A172 (cell line): ENCODE results near the gene ZNF792. TPM values are rescaled to one million over a fixed set of nuclear protein-coding genes. Genes with fewer than 3 reads are reported as not detected.
A peak's percentile ranks its signal among the peaks of the same experiment; 100 is the strongest.
"Not testable (repeated sequence)": the region's sequence is repeated elsewhere in the genome, so short reads cannot be mapped to it uniquely, and the experiment has no call there.

Experiments used
- DNase-seq: peaks from one replicate; pipeline ENCODE4 v3.0.0-alpha.2; 2015; ENCODE audit warnings: low spot score
- total RNA-seq: library from RNA; depleted of rRNA; stranded (reverse); fragments of >200 nt; shearing (Covaris generic); gene quantifications from 2 replicates; pipeline ENCODE4 v1.2.3, GENCODE V29; 2014

The ZNF792 gene
- total RNA-seq, 1 experiment from 2014 or later: 1.5 TPM

GRCh38 chr19:34970185-34970780 is 6.3 kb upstream of the ZNF792 start:
- DNase-seq: not testable (repeated sequence)

- DNase-seq: no peak
Observed at GRCh38 chr19:34969721-34970120, 5.7 kb upstream of the ZNF792 start.

- no peak for DNase-seq
Observed at GRCh38 chr19:34967551-34967950, 3.5 kb upstream of the ZNF792 start.

GRCh38 chr19:34965505-34965904 is 1.5 kb upstream of the ZNF792 start:
- DNase-seq: not testable (repeated sequence)

- no peak for DNase-seq
Observed at GRCh38 chr19:34964598-34964997, 569 bp upstream of the ZNF792 start.

GRCh38 chr19:34962687-34963572 is 1.1 kb downstream of the ZNF792 start:
- DNase-seq: no peak

- peak; percentile 27 for DNase-seq
Observed at GRCh38 chr19:34961775-34962686, 2.0 kb downstream of the ZNF792 start.

GRCh38 chr19:34960940-34961679 is 2.9 kb downstream of the ZNF792 start:
- DNase-seq: no peak

GRCh38 chr19:34960103-34960805 is 3.8 kb downstream of the ZNF792 start:
- DNase-seq: peak; percentile 99

GRCh38 chr19:34959021-34959420 is 5.0 kb downstream of the ZNF792 start:
- no peak for DNase-seq

GRCh38 chr19:34957830-34958751 is 5.9 kb downstream of the ZNF792 start:
- no peak for DNase-seq

- no peak for DNase-seq
Observed at GRCh38 chr19:34953092-34953491, 10.9 kb downstream of the ZNF792 start.

- no peak for DNase-seq
Observed at GRCh38 chr19:34943861-34944573, 20.0 kb downstream of the ZNF792 start.

- DNase-seq: no peak
Observed at GRCh38 chr19:34938886-34939285, 25.1 kb downstream of the ZNF792 start.

- no peak for DNase-seq
Observed at GRCh38 chr19:34936184-34936583, 27.8 kb downstream of the ZNF792 start.

- no peak for DNase-seq
Observed at GRCh38 chr19:34932494-34932893, 31.5 kb downstream of the ZNF792 start.

GRCh38 chr19:34926685-34927375 is 37.2 kb downstream of the ZNF792 start, which contains the start of gene ZNF30:
Gene ZNF30 (plus strand): TSS chr19:34926903. CDS start chr19:34929948, 3,045 bp downstream.
- DNase-seq: peak; percentile 66

GRCh38 chr19:34926361-34926684 is 37.7 kb downstream of the ZNF792 start:
- DNase-seq: no peak
